WERI-Rb-1 (cell line): ENCODE results near the gene IL12RB1.
A peak's percentile ranks its signal among the peaks of the same experiment; 100 is the strongest.
"Not testable (repeated sequence)": the region's sequence is repeated elsewhere in the genome, so short reads cannot be mapped to it uniquely, and the experiment has no call there.

ENCODE experiments used
- DNase-seq: peaks from one replicate; pipeline ENCODE4 v3.0.0-alpha.2; 2020
- H3K27ac ChIP-seq: fragments of 250-450 bp; sonication (Bioruptor Pico); 2 replicates; pipeline ENCODE4 v1.5.1; 2020; ENCODE audit warnings: mild to moderate bottlenecking, moderate library complexity
- H3K27me3 ChIP-seq: fragments of 250-450 bp; sonication (Bioruptor Pico); 2 replicates; pipeline ENCODE4 v1.5.1; 2021; ENCODE audit warnings: mild to moderate bottlenecking, low read depth, moderate library complexity; ENCODE audit not compliant: insufficient read depth, severe bottlenecking
- H3K36me3 ChIP-seq: fragments of 250-450 bp; sonication (Bioruptor Pico); 2 replicates; pipeline ENCODE4 v1.5.1; 2020; ENCODE audit warnings: mild to moderate bottlenecking, moderate library complexity
- H3K4me3 ChIP-seq: 2 replicates; pipeline ENCODE4 v1.5.1; 2011; ENCODE audit warnings: low read depth, mild to moderate bottlenecking, control low read depth, low read length
- H3K9me3 ChIP-seq: fragments of 250-450 bp; sonication (Bioruptor Pico); 2 replicates; pipeline ENCODE4 v1.5.1; 2021; ENCODE audit warnings: mild to moderate bottlenecking, moderate library complexity; ENCODE audit not compliant: severe bottlenecking
- CTCF ChIP-seq: IDR thresholded peaks from 2 replicates; pipeline ENCODE4 v1.5.1; 2011; ENCODE audit warnings: low read depth, mild to moderate bottlenecking, control low read depth, inconsistent platforms, low read length

The IL12RB1 gene

DNA sequence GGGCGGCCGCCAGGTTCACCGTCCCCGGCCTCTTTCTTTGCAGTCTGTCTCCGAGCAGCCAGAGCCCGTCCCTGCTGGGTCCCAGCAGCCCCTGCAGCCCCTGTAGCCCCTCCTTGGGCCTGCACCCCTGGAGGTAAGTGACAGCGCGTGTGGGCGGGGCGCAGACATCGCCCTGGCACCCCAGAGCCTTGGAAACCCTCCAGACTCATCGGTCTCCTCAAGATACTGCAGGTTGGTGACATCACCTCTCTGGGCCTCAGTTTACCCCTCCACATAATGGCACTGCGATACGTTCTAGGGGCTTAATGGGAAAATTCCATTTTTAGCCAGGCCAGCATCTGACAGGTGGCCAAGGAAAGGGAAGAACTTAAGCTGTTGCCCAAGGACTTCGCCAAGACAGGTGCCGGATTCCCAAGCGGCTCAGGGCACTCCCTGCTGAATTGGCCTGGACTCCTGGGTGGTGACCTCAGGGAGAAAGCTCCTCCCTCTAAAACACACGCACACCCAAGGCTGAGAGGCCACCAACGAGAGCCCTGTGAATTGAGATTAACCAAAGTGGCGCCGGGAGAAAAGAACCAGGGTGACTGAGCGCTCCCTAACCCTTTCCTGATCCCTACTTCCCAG, 24.0 kb upstream of the IL12RB1 start:
- TF ChIP-seq CTCF = no peak
- Histone ChIP-seq H3K27ac (no peak overlapping the region), H3K4me3 (peak overlapping the region; percentile 65), H3K9me3 (no peaks in the 10 kb centered on the region), H3K27me3 (no peaks in the 10 kb centered on the region), H3K36me3 (peaks cover 3% of the 10 kb centered on the region; the same call in 1 of the 2 replicates)
- DNase-seq = peak; percentile 53

- peaks cover 3% of the 10 kb centered on the region; the same call in 1 of the 2 replicates for H3K36me3 ChIP-seq
- DNase-seq = peak; percentile 63
- TF ChIP-seq CTCF = no peak
- H3K27ac ChIP-seq = peak overlapping the region; percentile 32
- no peaks in the 10 kb centered on the region for H3K27me3 ChIP-seq
- peak overlapping the region; percentile 65 for H3K4me3 ChIP-seq
- H3K9me3 ChIP-seq = no peaks in the 10 kb centered on the region
Observed at GRCh38 chr19:18109733-18110608, 23.2 kb upstream of the IL12RB1 start.

- DNase-seq = no peak
- H3K36me3 ChIP-seq = peaks cover 3% of the 10 kb centered on the region; the same call in 1 of the 2 replicates
- no peak for TF ChIP-seq CTCF
- H3K9me3 ChIP-seq = no peaks in the 10 kb centered on the region
- peak overlapping the region; percentile 65 for H3K4me3 ChIP-seq
- H3K27ac ChIP-seq = peak overlapping the region; percentile 32; the same call in 1 of the 2 replicates
- no peaks in the 10 kb centered on the region for H3K27me3 ChIP-seq
Observed at GRCh38 chr19:18109341-18109732, 22.6 kb upstream of the IL12RB1 start.

- no peak for DNase-seq
- TF ChIP-seq CTCF = no peak
- Histone ChIP-seq H3K36me3 (peaks cover 3% of the 10 kb centered on the region; the same call in 1 of the 2 replicates), H3K9me3 (no peaks in the 10 kb centered on the region), H3K4me3 (no peak overlapping the region), H3K27me3 (no peaks in the 10 kb centered on the region), H3K27ac (no peak overlapping the region)
Observed at GRCh38 chr19:18108897-18109296, 22.2 kb upstream of the IL12RB1 start.

- TF ChIP-seq CTCF = no peak
Observed at GRCh38 chr19:18107235-18107634, 20.5 kb upstream of the IL12RB1 start.

GRCh38 chr19:18105259-18105658, 18.5 kb upstream of the IL12RB1 start:
- not testable (repeated sequence) for DNase-seq, H3K36me3 ChIP-seq, H3K27me3 ChIP-seq, H3K9me3 ChIP-seq, H3K27ac ChIP-seq, H3K4me3 ChIP-seq

More at GRCh38 chr19:18107235-18107634, 20.5 kb upstream of the IL12RB1 start:
- Histone ChIP-seq H3K27ac (no peak overlapping the region), H3K36me3 (peaks cover 3% of the 10 kb centered on the region; the same call in 1 of the 2 replicates), H3K9me3 (peaks cover 3% of the 10 kb centered on the region), H3K27me3 (no peaks in the 10 kb centered on the region), H3K4me3 (no peak overlapping the region)
- DNase-seq = no peak
